ENCODE measurements around the gene THSD8. TPM values are rescaled to one million over a fixed set of nuclear protein-coding genes. Genes with fewer than 3 reads are reported as not detected.

The THSD8 gene
- total and polyA plus RNA-seq, 2 donors (not counting 1 experiment from before 2014, with no cell fraction given): not detected

- H3K27me3 Mint-ChIP-seq: peaks cover 26% of the 10 kb centered on the region
- peaks cover 11% of the 10 kb centered on the region for H3K4me1 Mint-ChIP-seq
- H3K4me3 Mint-ChIP-seq: no peak overlapping the region
- no peak for ATAC-seq (ENCODE audit: low read depth)
- Histone ChIP-seq H3K27ac (ENCODE audit: low read length in 2 of 2) (no peak overlapping the region), H3K4me2 (replicated peaks; ENCODE audit: low read depth, low read length, poor library complexity, severe bottlenecking) (no peak overlapping the region), H3K36me3 (replicated peaks in 1 of 2; ENCODE audit: control extremely low read depth in 1 of 2, control insufficient read depth in 1 of 2, extremely low read depth in 1 of 2, insufficient read depth in 2 of 2, low read length in 1 of 2) (no peaks in the 10 kb centered on the region), H4K20me1 (ENCODE audit: control insufficient read depth, insufficient read depth, low read length, poor library complexity, severe bottlenecking) (no peaks in the 10 kb centered on the region), H3K27me3 (replicated peaks in 1 of 4; ENCODE audit: control extremely low read depth in 1 of 4, control insufficient read depth in 3 of 4, insufficient read depth in 4 of 4, low read length in 3 of 4) (peaks cover 0 to 32% (median 5%) of the 10 kb centered on the region in 4 experiments), H3K4me3 (ENCODE audit: control extremely low read depth in 1 of 5, extremely low read depth in 1 of 5, insufficient read depth in 1 of 5, low read depth in 2 of 5, low read length in 4 of 5) (no peak overlapping the region), H3K4me1 (ENCODE audit: control insufficient read depth in 2 of 2, insufficient read depth in 2 of 2, low read length in 2 of 2) (peaks cover 7 to 8% of the 10 kb centered on the region in 2 donors), H3K9ac (ENCODE audit: low read length) (no peak overlapping the region), H2AFZ (ENCODE audit: insufficient read depth, low read depth, low read length, poor library complexity, severe bottlenecking) (no peak overlapping the region), H3K9me3 (ENCODE audit: control extremely low read depth in 1 of 3, control insufficient read depth in 2 of 3, insufficient read depth in 1 of 3, low read length in 2 of 3) (no peaks in the 10 kb centered on the region), H3K79me2 (ENCODE audit: control insufficient read depth, insufficient read depth, low read length) (no peaks in the 10 kb centered on the region)
- H3K9me3 Mint-ChIP-seq (ENCODE audit: insufficient read depth): no peaks in the 10 kb centered on the region
- POLR2A ChIA-PET: no interaction called here
- intact Hi-C loops (cut with micrococcal nuclease): no loop called here
- 96% methylated on average over 18 of the region's 19 CpGs for WGBS (ENCODE audit: insufficient coverage)
- no peak for TF ChIP-seq CTCF (IDR thresholded peaks at IDR 0.05)
- no peak for TF ChIP-seq EZH2 (IDR thresholded peaks at IDR 0.05; ENCODE audit: borderline replicate concordance, insufficient read depth, low read depth, low read length, poor library complexity, severe bottlenecking)
- no peak overlapping the region for H3K27ac Mint-ChIP-seq
- CTCF ChIA-PET: interaction anchor here (0.6 to 21.3 kb wide), 10 partner anchors 10 to 195 kb away, joined by 3 to 353 read pairs (median 6); partner anchors contain the start of genes FBXW9 and GET3
- no peak for DNase-seq
These were observed 45.6 kb upstream of the THSD8 start for GRCh38 chr19:12756150-12756883.
